Urothelium cell line (cell line): ENCODE data around the gene FRAS1.

Source experiments
- DNase-seq: peaks from one replicate; pipeline ENCODE4 v3.0.0; 2011; ENCODE audit warnings: low spot score, mixed read lengths
- FAIRE-seq: peaks from 2 replicates; lab custom pipeline; 2011; peaks lifted over from hg19 to GRCh38; lab: Jason Lieb, UNC

FRAS1 gene

GRCh38 chr4:78356251-78356786 is 299.2 kb downstream of the FRAS1 start:
- FAIRE-seq = no peak
- no peak for DNase-seq

GRCh38 chr4:78357122-78357521 is 300.0 kb downstream of the FRAS1 start:
- DNase-seq (no peak), FAIRE-seq (no peak)

GRCh38 chr4:78360466-78360865 is 303.3 kb downstream of the FRAS1 start:
- FAIRE-seq = no peak

GRCh38 chr4:78361621-78362120 is 304.5 kb downstream of the FRAS1 start:
- FAIRE-seq = no peak
- no peak for DNase-seq

More at GRCh38 chr4:78360466-78360865, 303.3 kb downstream of the FRAS1 start:
- no peak for DNase-seq

GRCh38 chr4:78362310-78362709 is 305.2 kb downstream of the FRAS1 start:
- FAIRE-seq (no peak), DNase-seq (no peak)

GRCh38 chr4:78363031-78363570 is 306.0 kb downstream of the FRAS1 start:
- no peak for FAIRE-seq
- DNase-seq = no peak

GRCh38 chr4:78369679-78370078 is 312.6 kb downstream of the FRAS1 start:
- no peak for DNase-seq
- no peak for FAIRE-seq

- DNase-seq = no peak
- FAIRE-seq = no peak
Measured at GRCh38 chr4:78370631-78371372, 313.7 kb downstream of the FRAS1 start.

- DNase-seq = no peak
Measured at GRCh38 chr4:78372355-78372988, 315.3 kb downstream of the FRAS1 start.

GRCh38 chr4:78377555-78377954 is 320.4 kb downstream of the FRAS1 start:
- DNase-seq (no peak), FAIRE-seq (no peak)

More at GRCh38 chr4:78372355-78372988, 315.3 kb downstream of the FRAS1 start:
- no peak for FAIRE-seq

GRCh38 chr4:78379040-78379439 is 321.9 kb downstream of the FRAS1 start:
- no peak for DNase-seq
- FAIRE-seq = no peak

GRCh38 chr4:78379991-78380729 is 323.0 kb downstream of the FRAS1 start:
- DNase-seq = peak; percentile 30
- FAIRE-seq = peak; percentile 30

GRCh38 chr4:78386679-78387078 is 329.6 kb downstream of the FRAS1 start:
- FAIRE-seq = no peak

GRCh38 chr4:78395642-78396041 is 338.5 kb downstream of the FRAS1 start:
- FAIRE-seq (no peak), DNase-seq (no peak)

More at GRCh38 chr4:78386679-78387078, 329.6 kb downstream of the FRAS1 start:
- no peak for DNase-seq

- DNase-seq (no peak), FAIRE-seq (no peak)
Measured at GRCh38 chr4:78396613-78397291, 339.6 kb downstream of the FRAS1 start.

- DNase-seq (no peak), FAIRE-seq (no peak)
Measured at GRCh38 chr4:78397292-78397630, 340.1 kb downstream of the FRAS1 start.

- DNase-seq = no peak
- no peak for FAIRE-seq
Measured at GRCh38 chr4:78409612-78410202, 352.6 kb downstream of the FRAS1 start.

GRCh38 chr4:78410225-78410624 is 353.1 kb downstream of the FRAS1 start:
- FAIRE-seq = no peak
- DNase-seq = no peak

GRCh38 chr4:78410676-78411075 is 353.6 kb downstream of the FRAS1 start:
- DNase-seq (no peak), FAIRE-seq (no peak)

GRCh38 chr4:78414116-78414515 is 357.0 kb downstream of the FRAS1 start:
- DNase-seq = no peak
- no peak for FAIRE-seq
